HepG2 (cell line): ENCODE data around the gene CTDNEP1. TPM values are rescaled to one million over a fixed set of nuclear protein-coding genes. Genes with fewer than 3 reads are reported as not detected.

ENCODE experiments used
- ATRX ChIP-seq: sonication (generic); formaldehyde crosslinking; IDR thresholded peaks from 2 replicates; pipeline ENCODE4 v1.4.0; 2020; ENCODE audit warnings: missing genetic modification reagents, borderline replicate concordance
- BCLAF1 ChIP-seq: fragments of 450-650 bp; IDR thresholded peaks from 2 replicates; pipeline ENCODE4 v1.6.1; 2017; ENCODE audit warnings: mild to moderate bottlenecking
- EED ChIP-seq: sonication (generic); formaldehyde crosslinking; IDR thresholded peaks from 2 replicates; pipeline ENCODE4 v1.5.0; 2020; ENCODE audit warnings: mild to moderate bottlenecking, missing genetic modification reagents
- ELF1 ChIP-seq: sonication (generic); formaldehyde crosslinking; IDR thresholded peaks from 2 replicates; pipeline ENCODE4 v1.4.0; 2020; ENCODE audit warnings: missing genetic modification reagents
- MAFK ChIP-seq, 2 experiments: IDR thresholded peaks in 1 of 2; conservative IDR thresholded peaks in 1 of 2; 2 replicates each; pipeline ENCODE4 v1.6.1; 2011; ENCODE audit warnings: improper control_type of control experiment in 2 of 2, low read length in 2 of 2
- MEF2D ChIP-seq: sonication (generic); formaldehyde crosslinking; IDR thresholded peaks from 2 replicates; pipeline ENCODE4 v1.5.1; 2020; ENCODE audit warnings: mild to moderate bottlenecking, missing genetic modification reagents
- PITX1 ChIP-seq: sonication (generic); formaldehyde crosslinking; IDR thresholded peaks from 2 replicates; pipeline ENCODE4 v1.5.1; 2020; ENCODE audit warnings: mild to moderate bottlenecking, missing genetic modification reagents
- RAD51 ChIP-seq: fragments of 450-650 bp; IDR thresholded peaks from 2 replicates; pipeline ENCODE4 v1.6.1; 2016; ENCODE audit warnings: borderline replicate concordance
- TFAP4 ChIP-seq: sonication (generic); IDR thresholded peaks from 2 replicates; pipeline ENCODE4 v1.6.1; 2016; ENCODE audit warnings: low read depth, borderline replicate concordance
- ZNF335 ChIP-seq: sonication (generic); formaldehyde crosslinking; IDR thresholded peaks from 2 replicates; pipeline ENCODE4 v1.4.0; 2020; ENCODE audit warnings: missing genetic modification reagents
- ZNF782 ChIP-seq: sonication (generic); formaldehyde crosslinking; IDR thresholded peaks from 2 replicates; pipeline ENCODE4 v1.4.0; 2020; ENCODE audit warnings: missing genetic modification reagents, mild to moderate bottlenecking, borderline replicate concordance
- polyA plus RNA-seq, 8 experiments: library from polyadenylated mRNA; depleted of rRNA in 3 of 8; stranded (reverse) in 7 of 8; unstranded in 1 of 8; fragments of >200 nt; fragmentation: Illumina TruSeq in 4 of 8; extraction: Trizol in 4 of 8; gene quantifications; 2 replicates each; pipeline versions ENCODE4 v1.2.1 to v1.2.3, GENCODE V29; 2011 to 2016; ENCODE audit warnings: low read depth in 4 of 8, missing spikeins in 1 of 8, mixed read lengths in 1 of 8; ENCODE audit not compliant: insufficient read depth in 1 of 8
- total RNA-seq, 5 experiments: library from RNA; depleted of rRNA; stranded (reverse); fragments of >200 nt; fragmentation: Illumina TruSeq; extraction: Trizol; gene quantifications; 2 replicates each; pipeline ENCODE4 v1.2.3, GENCODE V29; 2016; ENCODE audit warnings: low read depth in 1 of 5
- TF ChIP-seq, protein P1 (sequence below): sonication (generic); formaldehyde crosslinking; IDR thresholded peaks from 2 replicates; pipeline ENCODE4 v1.5.0; 2020; ENCODE audit warnings: mild to moderate bottlenecking, missing genetic modification reagents
- TF ChIP-seq, protein P2 (sequence below): sonication (generic); formaldehyde crosslinking; IDR thresholded peaks from one replicate; pipeline ENCODE4 v1.5.1; 2020; ENCODE audit warnings: mild to moderate bottlenecking, missing genetic modification reagents; ENCODE audit errors: not compliant biosample characterization
- TF ChIP-seq, protein P3 (sequence below): sonication (generic); formaldehyde crosslinking; IDR thresholded peaks from 2 replicates; pipeline ENCODE4 v1.4.0; 2020; ENCODE audit warnings: missing genetic modification reagents

The CTDNEP1 gene
- total and polyA plus RNA-seq, 2 of the 13 experiments (the other 11 are each of a cell fraction or from before 2014, with no cell fraction given) = 19.8 to 118 TPM

DNA sequence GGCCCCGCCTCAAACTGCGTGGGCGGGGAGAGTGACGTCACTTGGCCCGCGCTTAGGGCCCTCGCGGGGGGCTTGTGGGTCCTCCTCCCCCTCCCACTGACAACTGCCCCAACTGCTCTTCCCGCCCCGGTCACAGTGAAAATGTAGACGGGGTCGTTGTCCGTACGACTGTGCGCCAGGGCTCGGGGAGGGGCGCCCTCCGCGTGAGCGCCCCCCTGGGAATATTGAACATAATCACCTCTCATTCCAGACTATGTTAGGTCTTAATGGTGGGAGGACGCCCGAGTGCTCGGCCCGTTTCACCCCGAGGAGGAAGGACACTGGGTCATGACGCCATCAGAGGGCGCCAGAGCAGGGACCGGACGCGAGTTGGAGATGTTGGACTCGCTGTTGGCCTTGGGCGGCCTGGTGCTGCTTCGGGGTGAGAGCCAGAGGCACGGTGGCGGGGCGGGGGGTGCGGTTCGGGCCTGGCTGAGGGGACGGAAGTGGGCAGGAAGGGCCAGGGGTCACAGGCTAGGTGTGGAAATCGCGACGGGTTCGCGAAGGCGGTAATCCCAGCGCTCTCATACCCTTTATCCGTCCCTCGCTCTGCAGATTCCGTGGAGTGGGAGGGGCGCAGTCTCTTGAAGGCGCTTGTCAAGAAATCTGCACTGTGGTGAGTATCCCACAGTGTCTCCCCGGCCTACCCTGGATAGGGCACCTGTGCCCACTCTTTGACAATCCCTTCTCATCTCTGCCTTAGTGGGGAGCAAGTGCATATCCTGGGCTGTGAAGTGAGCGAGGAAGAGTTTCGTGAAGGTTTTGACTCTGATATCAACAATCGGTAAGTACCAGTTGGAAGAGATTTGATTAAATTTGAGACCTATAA, 876 bp upstream of the CTDNEP1 start, which contains the start of gene ELP5 (continued):
- TF ChIP-seq PITX1 (peak; percentile 80; the same call in 1 of the 2 replicates), TFAP4 (no peak), MAFK (conservative IDR thresholded peaks at IDR 0.05 in 1 of 2, IDR thresholded peaks at IDR 0.05 in 1 of 2; ENCODE audit: low read length in 2 of 2) (no peak), ZNF782 (no peak; the same call in 1 of the 2 replicates), BCLAF1 (no peak), EED (CRISPR knock-in tag) (peak; percentile 41; the same call in 1 of the 2 replicates), RAD51 (no peak), ELF1 (peak; percentile 66), MEF2D (CRISPR knock-in tag) (peak; percentile 85), ZNF335 (peak; percentile 65; the same call in 1 of the 2 replicates), ATRX (CRISPR knock-in tag) (no peak)
- TF ChIP-seq, protein P1, sequence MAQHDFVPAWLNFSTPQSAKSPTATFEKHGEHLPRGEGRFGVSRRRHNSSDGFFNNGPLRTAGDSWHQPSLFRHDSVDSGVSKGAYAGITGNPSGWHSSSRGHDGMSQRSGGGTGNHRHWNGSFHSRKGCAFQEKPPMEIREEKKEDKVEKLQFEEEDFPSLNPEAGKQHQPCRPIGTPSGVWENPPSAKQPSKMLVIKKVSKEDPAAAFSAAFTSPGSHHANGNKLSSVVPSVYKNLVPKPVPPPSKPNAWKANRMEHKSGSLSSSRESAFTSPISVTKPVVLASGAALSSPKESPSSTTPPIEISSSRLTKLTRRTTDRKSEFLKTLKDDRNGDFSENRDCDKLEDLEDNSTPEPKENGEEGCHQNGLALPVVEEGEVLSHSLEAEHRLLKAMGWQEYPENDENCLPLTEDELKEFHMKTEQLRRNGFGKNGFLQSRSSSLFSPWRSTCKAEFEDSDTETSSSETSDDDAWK = no peak
- TF ChIP-seq, protein P2, sequence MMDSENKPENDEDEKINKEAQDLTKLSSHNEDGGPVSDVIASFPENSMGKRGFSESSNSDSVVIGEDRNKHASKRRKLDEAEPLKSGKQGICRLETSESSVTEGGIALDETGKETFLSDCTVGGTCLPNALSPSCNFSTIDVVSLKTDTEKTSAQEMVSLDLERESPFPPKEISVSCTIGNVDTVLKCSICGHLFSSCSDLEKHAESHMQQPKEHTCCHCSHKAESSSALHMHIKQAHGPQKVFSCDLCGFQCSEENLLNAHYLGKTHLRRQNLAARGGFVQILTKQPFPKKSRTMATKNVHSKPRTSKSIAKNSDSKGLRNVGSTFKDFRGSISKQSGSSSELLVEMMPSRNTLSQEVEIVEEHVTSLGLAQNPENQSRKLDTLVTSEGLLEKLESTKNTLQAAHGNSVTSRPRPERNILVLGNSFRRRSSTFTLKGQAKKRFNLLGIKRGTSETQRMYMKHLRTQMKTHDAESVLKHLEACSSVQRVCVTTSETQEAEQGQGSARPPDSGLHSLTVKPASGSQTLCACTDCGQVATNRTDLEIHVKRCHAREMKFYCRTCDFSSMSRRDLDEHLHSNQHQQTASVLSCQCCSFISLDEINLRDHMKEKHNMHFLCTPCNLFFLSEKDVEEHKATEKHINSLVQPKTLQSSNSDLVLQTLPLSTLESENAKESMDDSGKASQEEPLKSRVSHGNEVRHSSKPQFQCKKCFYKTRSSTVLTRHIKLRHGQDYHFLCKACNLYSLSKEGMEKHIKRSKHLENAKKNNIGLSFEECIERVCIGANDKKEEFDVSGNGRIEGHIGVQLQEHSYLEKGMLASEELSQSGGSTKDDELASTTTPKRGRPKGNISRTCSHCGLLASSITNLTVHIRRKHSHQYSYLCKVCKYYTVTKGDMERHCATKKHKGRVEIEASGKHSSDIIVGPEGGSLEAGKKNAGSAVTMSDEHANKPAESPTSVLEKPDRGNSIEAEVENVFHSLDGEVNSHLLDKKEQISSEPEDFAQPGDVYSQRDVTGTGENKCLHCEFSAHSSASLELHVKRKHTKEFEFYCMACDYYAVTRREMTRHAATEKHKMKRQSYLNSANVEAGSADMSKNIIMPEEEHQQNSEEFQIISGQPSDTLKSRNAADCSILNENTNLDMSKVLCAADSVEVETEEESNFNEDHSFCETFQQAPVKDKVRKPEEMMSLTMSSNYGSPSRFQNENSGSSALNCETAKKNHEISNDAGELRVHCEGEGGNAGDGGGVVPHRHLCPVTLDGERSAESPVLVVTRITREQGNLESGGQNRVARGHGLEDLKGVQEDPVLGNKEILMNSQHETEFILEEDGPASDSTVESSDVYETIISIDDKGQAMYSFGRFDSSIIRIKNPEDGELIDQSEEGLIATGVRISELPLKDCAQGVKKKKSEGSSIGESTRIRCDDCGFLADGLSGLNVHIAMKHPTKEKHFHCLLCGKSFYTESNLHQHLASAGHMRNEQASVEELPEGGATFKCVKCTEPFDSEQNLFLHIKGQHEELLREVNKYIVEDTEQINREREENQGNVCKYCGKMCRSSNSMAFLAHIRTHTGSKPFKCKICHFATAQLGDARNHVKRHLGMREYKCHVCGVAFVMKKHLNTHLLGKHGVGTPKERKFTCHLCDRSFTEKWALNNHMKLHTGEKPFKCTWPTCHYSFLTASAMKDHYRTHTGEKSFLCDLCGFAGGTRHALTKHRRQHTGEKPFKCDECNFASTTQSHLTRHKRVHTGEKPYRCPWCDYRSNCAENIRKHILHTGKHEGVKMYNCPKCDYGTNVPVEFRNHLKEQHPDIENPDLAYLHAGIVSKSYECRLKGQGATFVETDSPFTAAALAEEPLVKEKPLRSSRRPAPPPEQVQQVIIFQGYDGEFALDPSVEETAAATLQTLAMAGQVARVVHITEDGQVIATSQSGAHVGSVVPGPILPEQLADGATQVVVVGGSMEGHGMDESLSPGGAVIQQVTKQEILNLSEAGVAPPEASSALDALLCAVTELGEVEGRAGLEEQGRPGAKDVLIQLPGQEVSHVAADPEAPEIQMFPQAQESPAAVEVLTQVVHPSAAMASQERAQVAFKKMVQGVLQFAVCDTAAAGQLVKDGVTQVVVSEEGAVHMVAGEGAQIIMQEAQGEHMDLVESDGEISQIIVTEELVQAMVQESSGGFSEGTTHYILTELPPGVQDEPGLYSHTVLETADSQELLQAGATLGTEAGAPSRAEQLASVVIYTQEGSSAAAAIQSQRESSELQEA (CRISPR knock-in tag) = no peak
- TF ChIP-seq, protein P3, sequence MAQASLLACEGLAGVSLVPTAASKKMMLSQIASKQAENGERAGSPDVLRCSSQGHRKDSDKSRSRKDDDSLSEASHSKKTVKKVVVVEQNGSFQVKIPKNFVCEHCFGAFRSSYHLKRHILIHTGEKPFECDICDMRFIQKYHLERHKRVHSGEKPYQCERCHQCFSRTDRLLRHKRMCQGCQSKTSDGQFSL (CRISPR knock-in tag) = peak; percentile 84
